ENCODE data around the gene FUT1.
"Not testable (repeated sequence)": the region's sequence is repeated elsewhere in the genome, so short reads cannot be mapped to it uniquely, and the experiment has no call there.

The FUT1 gene

DNA sequence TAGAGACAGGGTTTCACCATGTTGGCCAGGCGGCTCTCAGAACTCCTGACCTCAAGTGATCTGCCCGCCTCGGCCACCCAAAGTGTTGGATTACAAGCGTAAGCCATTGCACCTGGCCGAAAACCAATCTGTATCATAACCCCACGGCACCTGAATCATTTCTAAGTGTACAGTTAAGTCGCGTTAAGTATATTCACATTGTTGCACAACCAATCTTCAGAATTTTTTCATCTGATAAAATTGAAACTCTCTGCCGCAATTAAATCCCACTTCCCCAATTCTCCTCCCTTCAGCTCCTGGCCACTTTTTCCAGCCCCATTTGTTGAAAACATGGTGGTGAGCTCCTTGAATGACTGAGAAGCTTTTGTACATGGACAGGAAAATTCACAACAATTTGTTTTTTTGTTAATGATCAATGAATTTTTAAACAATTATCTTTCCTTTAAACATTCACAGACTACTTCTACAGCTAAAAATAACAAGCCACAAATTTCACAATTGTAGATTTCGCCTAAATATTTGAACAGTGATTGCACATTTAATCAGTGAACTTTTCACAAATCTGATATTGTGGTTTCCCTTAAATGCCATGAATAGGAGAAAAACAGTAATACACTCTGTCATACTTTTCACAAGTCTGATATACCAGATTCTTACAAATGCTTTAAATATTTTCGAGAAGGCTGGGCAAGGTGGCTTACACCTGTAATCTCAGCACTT is 16.7 kb upstream of the FUT1 start:
- TF ChIP-seq, protein P1, sequence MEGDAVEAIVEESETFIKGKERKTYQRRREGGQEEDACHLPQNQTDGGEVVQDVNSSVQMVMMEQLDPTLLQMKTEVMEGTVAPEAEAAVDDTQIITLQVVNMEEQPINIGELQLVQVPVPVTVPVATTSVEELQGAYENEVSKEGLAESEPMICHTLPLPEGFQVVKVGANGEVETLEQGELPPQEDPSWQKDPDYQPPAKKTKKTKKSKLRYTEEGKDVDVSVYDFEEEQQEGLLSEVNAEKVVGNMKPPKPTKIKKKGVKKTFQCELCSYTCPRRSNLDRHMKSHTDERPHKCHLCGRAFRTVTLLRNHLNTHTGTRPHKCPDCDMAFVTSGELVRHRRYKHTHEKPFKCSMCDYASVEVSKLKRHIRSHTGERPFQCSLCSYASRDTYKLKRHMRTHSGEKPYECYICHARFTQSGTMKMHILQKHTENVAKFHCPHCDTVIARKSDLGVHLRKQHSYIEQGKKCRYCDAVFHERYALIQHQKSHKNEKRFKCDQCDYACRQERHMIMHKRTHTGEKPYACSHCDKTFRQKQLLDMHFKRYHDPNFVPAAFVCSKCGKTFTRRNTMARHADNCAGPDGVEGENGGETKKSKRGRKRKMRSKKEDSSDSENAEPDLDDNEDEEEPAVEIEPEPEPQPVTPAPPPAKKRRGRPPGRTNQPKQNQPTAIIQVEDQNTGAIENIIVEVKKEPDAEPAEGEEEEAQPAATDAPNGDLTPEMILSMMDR (conservative IDR thresholded peaks at IDR 0.05; ENCODE audit: control insufficient read depth, insufficient read depth, low read depth, low read length): no peak
- no peak overlapping the region for H3K4me3 ChIP-seq (ENCODE audit: control insufficient read depth, low read depth, low read length)
- no peak for DNase-seq (ENCODE audit: low read depth)

DNA sequence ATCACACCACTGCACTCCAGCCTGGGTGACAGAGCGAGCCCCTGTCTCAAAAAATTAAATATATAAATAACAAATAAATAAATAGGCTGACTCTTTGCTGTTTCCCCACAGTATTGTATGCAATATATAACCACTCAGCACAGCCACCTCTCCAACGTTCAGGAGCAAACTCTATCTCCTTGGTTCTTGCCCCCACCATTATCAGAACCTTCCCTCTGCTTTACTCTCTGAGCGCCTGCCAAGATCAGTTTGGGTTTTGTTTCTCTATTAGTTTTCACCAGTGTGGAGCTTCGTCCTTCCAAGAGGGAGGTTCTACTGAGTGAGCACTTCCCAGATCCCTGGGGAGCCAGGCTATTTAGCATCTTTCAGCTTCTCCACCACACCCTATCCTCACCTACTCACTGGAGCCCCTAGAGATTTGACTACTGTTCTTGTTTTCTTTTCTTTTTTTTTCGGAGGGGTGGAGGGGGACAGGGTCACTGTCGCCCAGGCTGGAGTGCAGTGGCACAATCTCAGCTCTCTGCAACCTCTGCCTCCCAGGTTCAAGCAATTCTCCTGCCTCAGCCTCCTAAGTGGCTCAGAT is 15.8 kb upstream of the FUT1 start:
- not testable (repeated sequence) for H3K4me3 ChIP-seq (ENCODE audit: control insufficient read depth, low read depth, low read length); DNase-seq (ENCODE audit: low read depth)

DNA sequence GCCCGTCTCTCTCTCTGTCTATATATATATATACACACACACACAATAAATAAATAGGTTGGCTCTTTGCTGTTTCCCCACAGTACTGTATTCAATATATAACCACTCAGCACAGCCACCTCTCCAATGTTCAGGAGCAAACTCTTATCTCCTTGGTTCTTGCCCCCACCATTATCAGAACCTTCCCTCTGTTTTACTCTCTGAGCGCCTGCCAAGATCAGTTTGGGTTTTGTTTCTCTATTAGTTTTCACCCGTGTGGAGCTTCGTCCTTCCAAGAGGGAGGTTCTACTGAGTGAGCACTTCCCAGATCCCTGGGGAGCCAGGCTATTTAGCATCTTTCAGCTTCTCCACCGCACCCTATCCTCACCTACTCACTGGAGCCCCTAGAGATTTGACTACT is 13.4 kb upstream of the FUT1 start:
- not testable (repeated sequence) for DNase-seq (ENCODE audit: low read depth); H3K4me3 ChIP-seq (ENCODE audit: control insufficient read depth, low read depth, low read length)

DNA sequence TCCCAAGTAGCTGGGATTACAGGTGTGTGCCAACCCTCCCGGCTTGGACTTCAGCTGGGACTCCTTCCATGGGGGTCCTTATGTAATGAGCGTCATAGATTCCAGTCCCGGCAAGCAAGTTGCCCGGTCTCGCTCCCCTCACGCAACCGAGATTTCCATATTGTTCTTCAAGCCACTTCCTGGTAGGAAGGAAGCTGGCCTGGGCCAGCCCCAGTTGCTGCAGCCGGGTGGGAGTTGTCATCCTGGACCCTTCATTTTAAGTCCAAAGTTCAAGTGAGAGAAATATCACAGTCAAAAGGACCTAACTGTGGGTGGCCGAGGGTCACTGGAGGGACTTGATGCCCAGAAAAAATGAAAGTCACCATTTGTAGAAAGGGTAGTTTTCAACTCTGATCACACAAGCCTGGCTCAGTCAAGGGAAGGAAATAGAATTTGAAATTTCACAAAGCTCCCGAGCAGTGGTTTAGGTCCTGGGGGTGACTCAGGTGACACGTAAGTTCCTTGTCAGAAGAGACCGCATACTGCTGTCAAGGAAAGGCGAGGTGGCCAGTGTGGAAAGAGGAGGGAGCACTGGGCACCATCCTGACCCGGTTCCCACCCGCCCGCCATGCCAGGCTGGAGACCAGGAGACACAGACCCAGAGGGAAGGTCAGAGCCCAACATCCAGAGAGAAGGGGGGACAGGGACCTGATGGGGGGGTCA is 8.2 kb upstream of the FUT1 start:
- TF ChIP-seq, protein P1 (conservative IDR thresholded peaks at IDR 0.05; ENCODE audit: control insufficient read depth, insufficient read depth, low read depth, low read length): no peak
- no peak overlapping the region for H3K4me3 ChIP-seq (ENCODE audit: control insufficient read depth, low read depth, low read length)
- no peak for DNase-seq (ENCODE audit: low read depth)

DNA sequence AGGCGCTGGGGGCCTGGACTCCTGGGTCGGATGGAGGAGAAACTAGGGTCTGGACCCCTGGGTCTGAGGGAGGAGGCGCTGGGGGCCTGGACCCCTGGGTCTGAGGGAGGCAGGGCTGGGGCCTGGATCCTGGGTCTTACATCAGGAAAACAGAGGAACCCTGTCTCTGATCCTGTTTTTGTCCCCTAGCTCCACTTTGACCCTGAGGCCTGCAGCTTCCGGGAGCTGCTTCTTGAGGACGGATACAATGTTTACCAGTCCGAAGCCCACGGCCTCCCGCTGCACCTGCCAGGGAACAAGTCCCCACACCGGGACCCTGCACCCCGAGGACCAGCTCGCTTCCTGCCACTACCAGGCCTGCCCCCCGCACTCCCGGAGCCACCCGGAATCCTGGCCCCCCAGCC is 5.3 kb upstream of the FUT1 start:
- TF ChIP-seq, protein P1 (conservative IDR thresholded peaks at IDR 0.05; ENCODE audit: control insufficient read depth, insufficient read depth, low read depth, low read length): no peak
- no peak for DNase-seq (ENCODE audit: low read depth)
- H3K4me3 ChIP-seq (ENCODE audit: control insufficient read depth, low read depth, low read length): no peak overlapping the region

DNA sequence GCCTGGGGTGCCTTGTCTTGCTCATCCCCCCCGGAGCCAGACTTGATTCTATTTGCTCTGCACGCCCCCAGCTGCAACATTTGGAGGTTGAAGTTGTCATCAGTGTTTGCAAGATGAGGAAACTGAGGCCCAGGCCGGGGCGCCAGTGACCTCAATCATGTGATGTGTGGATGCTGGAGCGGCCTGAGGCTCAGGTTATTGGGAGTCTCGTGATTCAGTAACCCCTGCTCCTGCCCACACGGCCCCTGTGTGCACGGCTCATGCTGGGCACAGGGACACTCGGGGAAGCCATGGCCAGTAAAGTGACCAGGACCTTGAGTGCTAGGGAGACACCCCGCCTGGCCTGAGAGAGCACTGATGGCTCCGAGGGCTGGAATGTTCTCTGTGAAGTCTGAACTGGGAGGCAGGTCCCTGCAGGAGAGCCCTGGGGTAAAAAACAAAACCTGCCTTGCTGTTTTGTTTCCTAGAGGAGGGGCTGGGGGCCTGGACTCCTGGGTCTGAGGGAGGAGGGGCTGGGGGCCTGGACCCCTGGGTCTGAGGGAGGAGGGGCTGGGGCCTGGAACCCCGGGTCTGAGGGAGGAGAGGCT is 4.7 kb upstream of the FUT1 start:
- TF ChIP-seq, protein P1 (conservative IDR thresholded peaks at IDR 0.05; ENCODE audit: control insufficient read depth, insufficient read depth, low read depth, low read length): no peak
- H3K4me3 ChIP-seq (ENCODE audit: control insufficient read depth, low read depth, low read length): no peak overlapping the region
- no peak for DNase-seq (ENCODE audit: low read depth)

DNA sequence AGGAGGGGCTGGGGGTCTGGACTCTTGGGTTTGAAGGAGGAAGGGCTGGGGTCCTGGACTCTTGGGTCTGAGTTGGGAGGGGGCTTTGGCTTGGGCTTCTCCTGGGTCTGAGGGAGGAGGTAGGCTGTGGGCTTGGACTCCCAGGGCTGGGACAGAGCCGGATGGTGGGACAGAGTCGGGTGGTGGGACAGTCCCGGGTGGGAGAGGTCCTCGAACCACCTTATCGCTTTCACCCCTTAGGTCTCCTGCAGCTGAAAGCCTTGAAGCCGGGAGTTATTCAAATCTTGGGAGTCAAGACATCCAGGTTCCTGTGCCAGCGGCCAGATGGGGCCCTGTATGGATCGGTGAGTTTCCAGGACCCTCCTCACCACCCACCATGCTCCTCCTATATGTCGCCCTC is 4.2 kb upstream of the FUT1 start:
- no peak for DNase-seq (ENCODE audit: low read depth)
- H3K4me3 ChIP-seq (ENCODE audit: control insufficient read depth, low read depth, low read length): no peak overlapping the region
- TF ChIP-seq, protein P1 (conservative IDR thresholded peaks at IDR 0.05; ENCODE audit: control insufficient read depth, insufficient read depth, low read depth, low read length): no peak
